ENCODE results near the gene LYPD1.

GRCh38 chr2:132641819-132642218 lies 28.2 kb downstream of the LYPD1 start:
- TF ChIP-seq CTCF (conservative IDR thresholded peaks at IDR 0.05) (no peak), ZFX (IDR thresholded peaks at IDR 0.05) (no peak)

Data from C4-2B (cell line).